HG03039 (cell line): Measurements from ENCODE around the gene FSCN2.

Source experiments
- ATAC-seq: cut with Tn5 transposase; IDR thresholded peaks from one replicate; pipeline ENCODE4 v1.9.1; 2021; ENCODE audit warnings: mild to moderate bottlenecking, moderate library complexity; ENCODE audit not compliant: unreplicated experiment

The FSCN2 gene

DNA sequence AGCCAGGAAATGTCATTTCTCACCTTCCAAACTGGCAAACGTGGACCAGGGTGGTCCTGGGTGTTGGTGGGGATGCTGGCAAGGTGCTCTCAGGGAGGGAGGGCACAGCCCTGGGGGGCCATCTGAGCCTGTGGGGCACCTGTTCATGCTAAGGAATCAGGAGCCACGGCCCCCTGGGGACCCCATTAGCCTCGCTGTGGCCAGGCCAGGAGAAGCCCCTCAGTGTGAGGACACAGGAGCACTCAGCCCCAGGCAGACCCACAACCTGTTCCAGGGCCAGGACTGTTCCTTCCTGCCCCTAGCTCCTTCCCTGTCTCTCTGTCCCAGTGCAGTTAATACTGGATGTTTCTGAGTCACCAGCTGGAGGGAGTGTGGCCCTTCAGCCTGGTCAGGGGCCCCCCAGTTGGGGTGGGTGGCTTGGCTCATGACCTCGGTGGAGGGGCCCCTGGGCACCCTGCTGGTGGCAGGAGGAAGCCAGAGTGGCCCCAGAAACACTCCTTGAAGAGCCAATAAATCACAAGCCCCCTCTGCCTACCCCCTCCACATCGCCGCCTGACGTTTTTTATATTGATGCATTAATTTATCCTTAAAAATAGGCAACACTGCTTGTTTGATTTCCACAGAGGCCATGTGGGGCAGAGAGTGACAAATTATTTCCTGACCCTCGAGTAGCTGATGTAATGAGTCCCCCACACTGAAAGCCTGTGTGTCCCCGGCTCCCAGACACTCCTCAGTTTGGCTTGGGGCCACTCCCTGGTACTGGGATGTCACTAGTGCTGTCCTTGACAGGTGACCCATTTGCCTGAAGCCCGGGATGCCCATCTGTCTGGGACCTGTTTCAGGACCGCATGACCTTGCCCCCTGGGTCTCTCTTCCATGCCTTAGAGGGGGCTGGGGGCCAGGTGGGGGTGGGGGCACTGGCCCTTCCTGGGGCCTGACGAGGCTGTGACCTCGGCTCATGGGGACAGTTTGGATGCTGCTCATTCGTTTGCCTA, 37.9 kb upstream of the FSCN2 start:
- ATAC-seq, result no peak

DNA sequence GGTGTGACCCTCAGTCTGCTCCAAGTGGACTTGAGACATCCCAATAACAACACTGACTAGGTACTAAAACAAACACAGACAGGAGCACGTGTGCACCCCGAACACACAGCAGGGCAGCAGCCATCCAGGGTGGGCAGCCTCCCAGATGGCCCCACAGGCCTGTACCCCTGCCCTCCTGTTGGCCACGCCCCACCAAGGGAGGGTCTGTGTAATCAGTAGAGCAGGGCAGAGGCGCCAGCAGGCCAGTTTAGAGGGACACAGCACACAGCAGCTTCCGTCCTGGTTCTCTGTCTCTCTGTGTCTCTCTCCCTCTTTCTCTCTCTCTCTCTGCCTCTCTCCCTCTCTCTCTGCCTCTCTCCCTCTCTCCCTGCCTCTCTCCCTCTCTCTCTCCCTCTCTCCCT, 37.0 kb upstream of the FSCN2 start:
- no peak for ATAC-seq

DNA sequence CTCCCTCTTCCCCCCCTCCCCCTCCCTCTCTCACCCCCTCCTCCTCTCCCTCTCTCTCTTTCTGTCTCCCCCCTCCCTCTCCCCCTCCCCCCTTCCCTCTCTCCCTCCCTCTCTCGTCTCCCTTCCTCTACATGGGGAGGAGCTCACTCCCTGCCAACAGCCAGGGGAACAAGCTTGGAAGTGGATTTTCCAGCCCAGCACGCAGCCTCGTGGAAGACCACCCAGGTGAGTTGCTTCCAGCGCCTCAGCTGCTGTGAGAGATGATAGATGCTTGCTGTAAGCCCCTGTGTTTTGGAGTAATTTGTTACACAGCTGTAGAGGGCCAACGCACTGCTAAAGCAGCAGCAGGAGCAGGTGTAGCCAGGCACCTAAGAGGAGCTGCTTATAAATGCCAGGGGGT, 36.4 kb upstream of the FSCN2 start:
- ATAC-seq, result no peak

DNA sequence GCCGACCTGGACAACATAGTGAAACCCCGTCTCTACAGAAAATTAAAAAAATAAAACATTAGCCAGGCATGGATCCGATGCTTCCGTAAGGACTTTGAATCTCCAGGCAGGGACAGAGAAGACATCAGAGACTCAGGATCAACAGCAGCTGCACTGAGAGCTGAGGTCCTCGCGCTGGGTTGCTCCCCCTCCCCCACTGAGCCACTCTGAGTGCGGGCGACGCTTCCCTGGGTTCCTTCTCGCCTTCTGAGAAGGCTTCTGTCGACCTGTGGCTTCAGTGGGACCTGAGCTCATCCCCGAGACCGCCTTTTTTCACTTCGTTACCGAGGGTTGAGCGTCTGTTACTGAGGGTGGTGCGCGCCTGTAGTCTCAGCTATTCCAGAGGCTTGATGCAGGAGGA, 36.0 kb upstream of the FSCN2 start:
- no peak for ATAC-seq

DNA sequence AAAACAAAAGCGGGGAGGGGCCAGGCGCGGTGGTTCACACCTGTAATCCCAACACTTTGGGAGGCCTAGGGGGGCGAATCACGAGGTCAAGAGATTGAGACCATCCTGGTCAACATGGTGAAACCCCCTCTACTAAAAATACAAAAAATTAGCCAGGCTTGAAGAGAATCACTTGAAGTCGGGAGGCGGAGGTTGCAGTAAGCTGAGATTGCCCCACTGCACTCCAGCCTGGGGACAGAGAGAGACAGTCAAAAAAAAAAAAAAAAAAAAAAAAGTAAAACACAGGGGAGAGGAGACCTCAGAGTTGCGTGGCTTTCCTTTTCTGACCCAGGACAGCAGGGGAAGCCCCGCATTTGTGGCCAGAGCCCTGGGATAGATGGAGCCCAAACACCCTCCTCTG, 35.5 kb upstream of the FSCN2 start:
- no peak for ATAC-seq

DNA sequence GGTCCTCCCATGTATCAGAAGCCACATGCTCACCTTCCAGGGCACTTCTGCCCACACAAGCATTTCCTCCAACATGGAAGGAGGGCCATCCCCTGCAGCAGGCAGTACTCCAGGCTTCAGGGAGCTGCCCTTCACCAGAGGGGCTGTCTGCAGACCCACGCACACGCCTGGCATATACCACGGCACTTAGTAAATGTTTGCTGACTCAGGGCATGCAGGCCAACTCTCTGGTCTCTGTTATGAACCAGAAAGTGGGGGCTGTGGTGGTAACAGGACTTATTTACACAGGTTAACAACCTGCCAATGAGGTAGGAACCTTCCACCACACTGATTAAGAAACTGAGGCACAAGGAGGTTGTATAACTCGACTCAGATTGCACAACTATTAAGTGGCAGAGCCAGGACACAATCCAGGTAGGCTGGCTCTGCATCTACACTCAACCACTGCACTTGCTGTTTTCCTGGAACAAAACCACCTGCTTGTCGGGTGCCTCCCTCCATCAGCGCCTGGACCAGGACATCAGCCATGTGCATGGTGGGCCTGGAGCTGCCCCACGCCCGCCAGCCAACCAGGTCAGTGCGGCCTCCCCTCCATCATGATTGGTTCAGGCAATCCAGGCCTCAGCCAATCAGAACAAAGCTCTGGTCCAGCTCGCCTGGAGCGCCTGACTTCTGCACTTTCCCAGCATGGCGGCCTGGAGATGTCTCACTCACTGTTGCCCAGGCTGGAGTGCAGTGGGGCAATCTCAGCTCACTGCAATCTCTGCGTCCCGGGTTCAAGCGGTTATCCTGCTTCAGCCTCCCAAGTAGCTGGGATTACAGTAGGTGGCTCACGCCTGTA, 34.8 kb upstream of the FSCN2 start:
- ATAC-seq, result no peak

DNA sequence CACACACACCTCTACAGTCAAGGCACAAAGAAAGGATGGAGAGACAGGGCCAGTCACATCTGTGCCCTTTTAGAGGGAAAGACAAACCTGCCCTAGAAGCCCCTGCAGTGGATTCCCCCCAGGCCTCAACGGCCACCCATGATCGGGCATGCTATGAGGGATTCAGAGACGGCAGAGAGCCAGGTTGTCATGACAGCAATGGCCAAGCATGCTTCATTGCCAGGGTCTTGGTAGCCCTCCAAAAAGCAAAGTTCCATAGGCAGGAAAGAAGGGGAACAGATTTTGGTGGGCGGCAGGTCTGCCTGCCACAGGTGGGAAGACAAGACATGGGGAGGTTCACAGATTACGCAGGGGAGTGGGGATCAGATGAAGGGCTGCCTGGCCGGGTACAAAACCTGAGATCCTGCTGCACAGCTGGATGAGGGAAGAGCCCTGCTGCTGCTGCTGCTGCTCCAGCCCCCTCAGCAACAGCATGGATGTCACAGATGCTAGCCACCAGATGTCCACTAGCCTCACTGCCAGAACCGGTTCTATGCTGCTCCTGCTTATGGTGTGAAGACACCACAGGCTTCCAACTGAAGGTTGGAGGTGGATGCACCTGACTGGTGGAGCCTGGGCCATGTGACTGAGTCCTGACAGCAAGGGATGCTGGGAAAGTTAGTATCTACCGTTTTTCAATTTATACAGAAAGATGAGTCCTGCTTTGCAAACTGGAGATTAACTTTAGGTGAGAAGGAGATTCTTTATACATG, 33.4 kb upstream of the FSCN2 start:
- ATAC-seq, result no peak

DNA sequence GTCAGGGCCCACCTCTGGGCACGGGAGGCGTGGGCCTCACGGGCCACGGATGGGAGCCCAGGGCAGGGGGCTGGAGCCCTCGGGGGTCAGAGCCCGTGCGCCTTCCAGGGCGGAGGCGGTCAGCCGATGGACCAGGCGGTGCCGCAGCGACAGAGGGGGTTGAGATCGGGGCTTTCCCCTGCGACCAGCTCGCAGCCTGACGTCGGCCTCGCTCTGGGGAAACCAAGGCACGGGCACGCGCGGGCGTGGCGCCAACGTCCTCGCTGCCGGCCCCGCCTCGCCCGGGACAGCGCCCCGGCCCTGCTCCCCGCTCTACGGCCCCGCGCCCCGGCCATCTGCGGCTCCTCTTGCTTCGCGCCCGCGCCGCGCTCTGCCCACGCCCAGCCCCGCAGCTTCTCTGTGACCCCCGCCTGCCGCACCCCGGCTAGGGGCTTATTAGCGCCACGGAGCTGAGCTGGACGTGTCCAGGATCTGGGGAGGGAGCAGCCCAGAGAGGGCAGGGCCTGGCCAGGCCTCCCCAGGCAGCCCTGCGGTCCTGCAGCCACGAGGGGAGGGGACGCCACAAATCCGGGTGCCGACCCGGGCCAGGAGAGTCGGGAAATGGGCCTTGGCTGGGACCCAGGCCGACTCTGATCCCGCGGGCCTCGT, 29.1 kb upstream of the FSCN2 start:
- no peak for ATAC-seq

DNA sequence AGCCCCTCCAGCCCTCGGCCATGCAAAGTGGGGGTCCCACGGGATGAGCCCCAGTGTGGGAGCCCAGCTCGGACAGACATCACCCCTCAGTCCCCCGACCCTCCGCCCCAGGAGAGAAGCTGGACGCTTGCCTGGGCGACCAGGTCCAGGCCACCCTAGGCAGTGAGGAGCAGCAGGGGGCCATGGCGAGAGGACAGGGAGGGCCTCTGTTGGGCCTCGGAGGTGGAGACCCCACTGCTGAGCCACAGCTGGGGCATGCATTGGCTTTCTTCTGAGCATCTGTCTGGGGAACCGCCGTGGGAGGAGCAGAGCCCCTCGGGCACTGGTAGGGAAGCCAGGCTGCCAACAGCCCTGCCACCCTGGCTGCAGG, 28.6 kb upstream of the FSCN2 start:
- ATAC-seq, result no peak

DNA sequence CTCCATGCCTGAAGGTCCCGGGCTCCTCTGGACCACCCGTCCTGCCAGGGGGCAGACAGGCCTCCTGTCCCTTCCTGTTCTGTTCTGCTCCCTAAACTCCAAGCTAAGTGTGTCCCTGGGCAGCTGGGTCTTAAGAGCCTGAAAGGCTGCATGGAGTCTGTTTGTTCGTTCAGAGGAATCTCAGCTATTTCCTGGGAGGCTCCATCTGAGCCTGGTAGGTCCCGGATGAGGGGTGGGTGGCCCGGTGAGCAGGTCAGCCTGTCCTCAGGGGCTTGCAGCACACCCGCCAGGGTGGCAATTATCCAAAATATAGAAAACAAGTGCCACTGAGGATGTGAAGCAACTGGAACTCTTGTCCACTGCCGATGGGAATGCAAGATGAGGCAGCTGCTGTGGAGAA, 28.1 kb upstream of the FSCN2 start:
- ATAC-seq, result no peak

DNA sequence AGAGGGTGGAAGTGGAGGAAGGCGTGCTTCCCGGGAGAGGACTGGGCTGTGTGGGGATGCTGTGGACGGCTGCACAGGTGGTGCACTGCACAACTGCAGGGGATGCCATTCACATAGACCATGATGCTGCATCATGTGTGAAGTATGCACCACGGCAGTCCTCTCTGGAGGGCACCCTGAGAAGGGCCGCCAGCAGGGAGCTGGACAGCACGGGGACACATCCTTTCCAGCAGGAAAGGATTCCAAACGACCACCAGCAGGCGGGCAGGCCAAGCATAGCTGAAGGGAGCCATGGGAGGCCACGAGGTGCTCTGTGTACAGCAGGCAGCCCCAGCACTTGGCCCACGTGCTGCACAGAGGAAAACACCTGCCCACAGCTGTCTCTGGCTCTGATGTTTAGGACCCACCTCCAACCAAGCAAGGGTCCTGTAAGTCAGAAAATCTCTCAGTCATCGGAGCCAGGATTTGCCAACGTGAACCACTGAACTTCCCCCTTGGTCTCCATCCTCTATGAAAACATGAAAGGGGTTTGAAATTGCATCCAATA, 25.6 kb upstream of the FSCN2 start:
- ATAC-seq, result no peak

DNA sequence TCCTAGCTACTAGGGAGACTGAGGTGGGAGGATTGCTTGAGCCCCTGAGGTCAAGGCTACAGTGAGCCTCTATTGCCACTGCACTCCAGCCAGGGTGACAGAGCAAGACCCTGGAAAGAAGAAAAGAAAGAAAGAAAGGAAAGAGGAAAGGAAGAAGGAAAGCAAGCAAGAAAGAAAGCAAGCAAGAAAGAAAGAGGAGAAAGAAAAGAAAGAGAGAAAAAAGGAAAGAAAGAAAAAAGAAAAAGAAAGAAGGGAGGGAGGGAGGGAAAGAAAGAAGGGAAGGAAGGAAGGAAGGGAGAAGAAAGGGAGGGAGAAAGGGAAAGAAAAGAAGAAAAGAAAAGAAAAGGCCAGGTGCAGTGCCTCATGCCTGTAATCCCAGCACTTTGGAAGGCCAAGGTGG, 24.6 kb upstream of the FSCN2 start:
- no peak for ATAC-seq

DNA sequence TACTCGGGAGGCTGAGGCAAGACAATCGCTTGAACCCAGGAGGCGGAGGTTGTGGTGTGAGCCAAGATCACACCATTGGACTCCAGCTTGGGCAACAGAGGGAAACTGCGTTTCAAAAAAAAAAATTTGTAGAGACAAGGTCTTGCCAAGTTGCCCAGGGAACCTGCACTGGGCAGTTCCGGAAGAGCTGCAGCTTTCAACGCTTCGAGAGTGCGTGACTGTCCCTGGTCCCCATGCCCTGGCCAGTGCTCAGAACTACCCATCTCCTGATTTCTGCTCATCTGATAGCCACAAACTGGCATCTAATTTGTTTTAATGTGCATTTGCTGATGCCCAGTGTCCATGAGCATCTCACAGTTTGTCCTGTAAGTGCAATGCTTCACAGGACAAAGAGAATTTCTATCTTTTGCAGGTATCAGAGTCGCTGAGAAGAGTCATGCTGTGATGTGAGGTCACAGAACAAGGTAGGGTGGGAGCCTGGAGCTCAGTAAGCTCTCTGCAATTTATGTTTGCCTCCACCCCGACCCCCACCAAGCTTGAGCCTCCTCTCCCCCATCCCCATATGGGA, 19.5 kb upstream of the FSCN2 start:
- no peak for ATAC-seq

DNA sequence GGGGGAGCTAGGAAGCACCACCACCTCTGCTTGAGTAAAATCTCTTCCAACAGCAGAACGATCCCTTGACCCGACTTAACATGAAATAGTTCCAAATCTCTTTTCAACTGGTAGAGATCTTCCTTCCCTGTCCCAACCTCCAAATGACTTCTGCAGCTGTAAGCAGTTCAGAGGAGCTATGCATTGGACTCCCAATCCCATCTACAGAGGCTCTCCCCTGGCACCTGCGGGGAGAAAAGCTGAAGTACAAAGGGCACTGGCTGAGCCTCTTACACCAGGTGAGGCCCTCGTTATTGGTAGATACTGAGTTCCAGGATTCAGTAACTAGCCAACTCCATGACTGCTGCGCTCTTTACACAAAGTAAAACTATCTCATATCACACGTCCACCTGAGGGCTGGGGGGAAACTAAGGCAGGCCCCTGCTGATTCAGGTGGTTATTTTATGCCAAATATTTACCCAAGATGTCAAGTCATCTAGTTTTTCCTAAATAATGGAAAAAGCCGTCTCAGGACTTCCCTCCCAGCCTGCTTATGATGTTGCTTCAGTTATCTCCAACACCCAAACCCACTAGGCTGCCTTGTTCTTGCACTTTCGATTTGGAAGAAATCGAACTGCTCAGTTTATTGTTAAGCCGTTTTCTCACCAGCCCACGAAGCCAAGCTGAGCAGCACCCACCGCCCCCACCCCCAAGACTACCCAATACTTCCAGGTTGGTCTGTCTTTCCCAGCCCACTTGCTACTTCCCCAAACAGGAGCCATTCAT, 18.8 kb upstream of the FSCN2 start:
- no peak for ATAC-seq

DNA sequence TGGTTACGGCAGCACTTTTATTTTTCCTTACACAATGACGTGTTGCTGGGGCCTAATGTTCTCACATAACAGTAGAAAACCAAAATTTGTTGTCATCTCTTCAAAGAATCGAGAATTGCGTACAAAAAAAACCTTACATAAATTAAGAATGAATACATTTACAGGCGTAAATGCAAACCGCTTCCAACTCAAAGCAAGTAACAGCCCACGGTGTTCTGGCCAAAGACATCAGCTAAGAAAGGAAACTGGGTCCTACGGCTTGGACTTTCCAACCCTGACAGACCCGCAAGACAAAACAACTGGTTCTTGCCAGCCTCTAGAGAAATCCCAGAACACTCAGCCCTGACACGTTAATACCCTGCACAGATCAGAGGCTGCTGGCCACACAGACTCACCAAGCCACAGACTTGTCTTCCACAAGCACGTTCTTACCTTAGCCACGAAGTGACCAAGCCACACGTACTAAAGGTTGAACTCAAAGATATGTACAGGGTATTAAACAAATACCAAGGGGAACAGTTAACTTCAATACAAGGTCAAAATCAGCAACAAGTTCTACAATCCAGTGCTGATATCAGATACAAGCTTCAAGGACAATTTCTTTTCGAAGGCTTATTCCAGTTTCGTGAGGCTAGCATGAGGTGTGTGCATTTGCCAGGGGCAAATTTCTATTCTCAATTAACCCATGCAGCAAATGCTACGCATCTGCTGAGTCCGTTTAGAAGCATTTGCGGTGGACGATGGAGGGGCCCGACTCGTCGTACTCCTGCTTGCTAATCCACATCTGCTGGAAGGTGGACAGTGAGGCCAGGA, 18.0 kb upstream of the FSCN2 start:
- ATAC-seq, result no peak

DNA sequence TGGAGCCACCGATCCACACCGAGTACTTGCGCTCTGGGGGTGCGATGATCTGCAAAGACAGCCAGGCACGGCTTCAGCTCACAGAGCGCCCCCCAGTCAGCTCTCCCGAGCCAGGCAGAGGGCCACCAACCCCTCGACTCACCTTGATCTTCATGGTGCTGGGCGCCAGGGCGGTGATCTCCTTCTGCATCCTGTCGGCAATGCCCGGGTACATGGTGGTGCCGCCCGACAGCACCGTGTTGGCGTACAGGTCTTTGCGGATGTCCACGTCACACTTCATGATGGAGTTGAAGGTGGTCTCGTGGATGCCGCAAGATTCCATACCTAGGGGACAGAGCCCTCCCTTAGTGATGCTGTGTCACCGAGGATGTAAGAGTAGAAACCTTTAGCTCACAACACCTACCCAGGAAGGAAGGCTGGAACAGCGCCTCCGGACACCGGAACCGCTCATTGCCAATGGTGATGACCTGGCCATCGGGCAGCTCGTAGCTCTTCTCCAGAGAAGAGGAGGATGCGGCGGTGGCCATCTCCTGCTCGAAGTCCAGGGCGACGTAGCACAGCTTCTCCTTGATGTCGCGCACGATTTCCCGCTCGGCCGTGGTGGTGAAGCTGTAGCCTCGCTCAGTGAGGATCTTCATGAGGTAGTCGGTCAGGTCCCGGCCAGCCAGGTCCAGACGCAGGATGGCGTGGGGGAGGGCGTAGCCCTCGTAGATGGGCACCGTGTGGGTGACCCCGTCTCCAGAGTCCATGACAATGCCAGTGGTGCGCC, 17.2 kb upstream of the FSCN2 start:
- no peak for ATAC-seq

DNA sequence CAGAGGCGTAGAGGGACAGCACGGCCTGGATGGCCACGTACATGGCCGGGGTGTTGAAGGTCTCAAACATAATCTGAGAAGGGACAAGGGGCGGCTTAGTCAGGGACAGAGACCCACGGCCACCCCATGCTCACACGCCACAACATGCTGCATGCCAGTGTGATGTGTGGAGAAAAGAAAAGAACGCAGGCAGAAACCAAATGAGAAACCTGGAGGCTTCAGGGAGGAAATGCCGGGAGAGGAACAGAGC, 16.7 kb upstream of the FSCN2 start:
- no peak for ATAC-seq
